NCI-H187 (cell line): ENCODE measurements around the gene DAPP1.
"Not testable (repeated sequence)": the region's sequence is repeated elsewhere in the genome, so short reads cannot be mapped to it uniquely, and the experiment has no call there.

Experiments
- DNase-seq, 2 experiments: peaks; one replicate each; lab custom pipeline; 2025; lab: John Stamatoyannopoulos, UW

The DAPP1 gene

DNA sequence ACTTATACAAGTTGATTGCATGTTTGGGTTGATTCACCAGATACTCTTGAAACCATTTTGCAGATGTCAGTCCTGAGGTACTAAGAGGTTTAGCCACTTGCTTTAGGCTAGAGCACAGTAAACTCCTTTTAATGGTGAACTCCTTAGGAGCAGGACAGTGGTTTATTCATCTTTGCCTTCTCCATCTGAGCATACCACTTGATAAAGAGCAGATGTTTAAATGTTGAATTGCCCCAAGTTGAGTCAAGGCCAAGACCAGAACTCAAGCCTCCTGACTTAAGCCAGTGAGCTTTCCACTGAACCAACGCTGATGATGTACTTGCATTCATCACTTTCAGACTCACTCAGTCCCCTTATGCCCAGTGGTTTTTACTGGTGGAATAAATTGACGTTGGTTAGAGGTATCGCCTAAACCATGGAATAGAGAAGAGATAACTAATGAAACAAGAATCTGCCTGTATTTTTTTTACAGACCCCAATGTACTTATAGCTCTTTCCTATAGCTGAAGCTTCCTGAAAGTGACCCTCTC is 7.5 kb downstream of the DAPP1 start:
- no peak for DNase-seq

DNA sequence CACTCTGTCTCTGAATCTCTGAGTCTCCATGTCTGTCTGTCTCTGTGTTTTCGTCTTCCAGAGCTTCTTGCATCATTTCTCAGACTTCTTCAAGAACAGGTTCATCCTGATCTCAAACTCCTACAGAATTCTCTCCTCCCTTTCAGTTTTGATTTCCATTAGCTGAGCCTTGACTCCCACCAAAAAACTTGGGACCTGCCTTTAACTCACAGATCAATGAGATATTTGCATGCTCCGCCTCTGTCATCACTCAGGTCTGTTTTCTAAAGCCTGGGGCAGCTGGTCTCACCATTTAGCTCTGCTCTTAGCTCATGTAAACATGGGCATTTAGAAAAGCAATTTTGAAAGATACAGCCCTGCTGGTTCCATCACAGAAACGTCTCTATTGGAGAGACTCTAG is 8.6 kb downstream of the DAPP1 start:
- DNase-seq = no peak

DNA sequence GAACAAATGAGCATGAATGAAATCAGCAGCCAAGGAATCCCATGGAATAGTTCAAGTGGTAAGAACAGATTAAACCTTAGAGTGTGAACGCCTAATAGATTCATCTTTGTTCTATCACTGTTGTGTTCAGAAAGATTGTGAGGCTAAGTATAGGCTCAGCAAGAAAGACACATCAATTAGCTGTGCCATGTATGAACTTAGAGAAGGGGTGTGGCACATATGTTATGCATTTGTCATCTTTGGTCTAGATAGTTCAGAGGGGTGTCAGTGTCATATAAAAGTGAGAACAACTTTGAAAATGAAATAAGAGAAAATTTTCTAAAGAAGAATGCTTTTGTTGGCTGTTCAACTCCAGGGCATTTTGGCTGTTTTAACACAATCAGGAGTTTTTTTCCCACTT is 9.4 kb downstream of the DAPP1 start:
- DNase-seq = no peak

DNA sequence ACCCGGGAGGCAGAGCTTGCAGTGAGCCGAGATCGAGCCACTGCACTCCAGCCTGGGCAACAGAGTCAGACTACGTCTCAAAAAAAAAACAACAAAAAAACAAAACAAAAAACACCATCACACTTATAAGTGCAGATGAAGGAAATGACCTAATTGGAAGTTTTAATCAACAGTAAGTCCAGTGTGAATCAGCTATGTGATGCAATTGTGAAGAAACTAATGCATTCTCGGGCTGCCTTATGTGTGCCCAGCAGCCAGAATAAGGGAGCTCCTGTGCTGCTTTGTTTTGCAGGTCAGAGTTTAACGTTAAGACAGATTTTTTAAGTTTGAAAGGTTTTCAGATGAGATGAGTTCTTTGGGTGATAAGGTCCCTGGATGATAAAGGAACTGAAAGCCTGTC is 10.8 kb downstream of the DAPP1 start:
- DNase-seq = no peak

DNA sequence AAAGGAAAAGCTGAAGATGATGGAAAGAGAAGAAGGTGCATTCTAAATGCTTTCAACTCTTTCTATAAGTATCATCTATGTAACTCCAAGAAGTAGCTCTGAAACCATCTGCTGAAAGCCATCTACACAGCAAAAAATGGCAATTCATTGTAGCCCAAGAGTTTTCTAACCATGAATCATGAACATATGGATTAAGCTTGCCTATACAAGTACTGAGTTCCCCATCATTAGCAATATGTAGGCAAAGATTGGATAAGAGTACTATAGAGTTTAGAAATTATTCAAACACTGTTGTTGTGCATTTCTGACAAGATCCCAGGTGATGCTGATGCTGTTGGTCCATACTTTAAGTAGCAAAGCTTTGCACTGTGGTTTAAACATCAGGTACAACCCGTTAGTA is 11.2 kb downstream of the DAPP1 start:
- no peak for DNase-seq

DNA sequence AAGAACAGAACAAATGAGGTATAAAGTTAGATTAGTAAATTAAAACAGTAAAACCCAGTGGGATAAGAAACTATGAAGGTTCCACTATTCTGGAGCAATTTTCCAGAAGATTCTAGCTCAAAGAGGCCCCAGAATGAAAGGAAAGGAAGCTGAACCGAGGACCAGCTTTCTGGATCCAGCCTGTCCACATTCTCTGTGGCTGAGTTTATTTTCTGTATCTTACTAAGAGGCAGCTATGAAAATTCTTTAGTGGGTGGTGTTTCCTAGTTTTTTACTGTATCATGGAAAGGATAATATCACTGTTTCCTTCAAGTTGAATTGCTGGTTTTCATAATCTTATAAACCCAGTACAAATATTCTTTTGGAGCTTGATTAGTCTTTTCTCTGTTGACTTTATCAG is 11.8 kb downstream of the DAPP1 start:
- no peak for DNase-seq

DNA sequence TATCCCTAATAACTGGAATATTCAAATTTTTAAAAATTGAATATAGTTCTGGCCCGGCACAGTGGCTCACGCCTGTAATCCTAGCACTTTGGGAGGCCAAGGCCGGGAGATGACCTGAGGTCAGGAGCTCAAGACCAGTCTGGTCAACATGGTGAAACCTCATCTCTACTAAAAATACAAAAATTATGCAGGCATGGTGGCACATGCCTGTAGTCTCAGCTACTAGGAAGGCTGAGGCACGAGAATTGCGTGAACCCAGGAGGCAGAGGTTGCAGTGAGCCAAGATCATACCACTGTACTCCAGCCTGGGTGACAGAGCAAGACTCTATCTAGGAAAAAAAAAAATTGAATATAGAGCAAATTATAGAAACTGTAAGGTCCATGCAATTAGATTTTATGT is 13.4 kb downstream of the DAPP1 start:
- not testable (repeated sequence) for DNase-seq

DNA sequence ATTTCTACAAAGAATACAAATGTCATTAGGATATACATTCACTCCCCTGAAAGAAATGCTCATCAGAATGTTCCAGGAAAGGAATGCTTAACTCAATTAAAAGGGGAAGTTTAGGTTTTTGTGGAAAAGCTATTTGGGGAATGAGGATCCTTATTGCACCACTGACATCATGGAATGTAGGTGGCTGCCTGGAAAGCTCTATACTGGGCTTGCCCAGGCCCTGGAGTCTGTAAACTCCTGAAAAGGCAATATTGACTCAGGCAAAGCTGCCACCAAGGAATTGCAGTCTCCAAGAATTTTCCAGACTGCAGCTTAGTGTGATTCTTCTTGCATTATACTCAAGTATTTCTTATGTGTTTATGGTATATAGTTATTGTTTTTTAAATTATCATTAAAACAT is 15.7 kb downstream of the DAPP1 start:
- DNase-seq = no peak

DNA sequence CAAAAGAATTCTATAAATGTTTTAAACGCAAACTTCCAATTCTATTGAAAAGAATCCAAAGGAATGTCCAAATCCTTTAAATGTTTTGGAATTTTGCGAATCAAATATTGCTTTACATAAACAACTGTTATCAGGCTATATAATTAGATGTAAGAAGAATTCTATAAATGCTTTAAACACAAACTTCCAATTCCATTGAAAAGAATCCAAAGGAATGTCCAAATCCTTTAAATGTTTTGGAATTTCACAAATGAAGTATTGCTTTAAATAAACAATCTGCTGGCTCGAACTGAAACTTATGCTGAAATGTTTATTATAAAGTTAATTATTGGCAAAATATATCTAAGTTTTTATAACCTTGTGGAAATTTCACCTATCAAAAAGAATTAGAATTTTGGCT is 16.1 kb downstream of the DAPP1 start:
- no peak for DNase-seq

DNA sequence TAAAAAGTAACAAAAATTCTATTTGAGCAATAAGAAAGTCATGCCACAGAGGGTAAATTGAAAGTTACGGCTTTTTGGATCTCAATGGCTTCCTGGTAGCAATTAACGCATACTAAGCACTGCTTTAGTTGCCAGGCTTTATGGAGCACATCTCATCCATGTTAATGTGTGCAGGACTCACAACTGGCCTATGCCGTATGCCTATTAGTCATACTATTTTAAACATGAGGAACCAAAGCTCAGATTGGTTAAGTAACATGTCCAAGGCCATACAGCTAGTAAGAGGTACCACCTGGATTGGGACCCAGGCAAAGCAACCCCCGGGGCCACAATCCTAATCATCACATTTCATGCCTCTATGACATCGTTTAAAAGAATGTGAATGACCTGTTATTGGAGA is 17.1 kb downstream of the DAPP1 start:
- no peak for DNase-seq

DNA sequence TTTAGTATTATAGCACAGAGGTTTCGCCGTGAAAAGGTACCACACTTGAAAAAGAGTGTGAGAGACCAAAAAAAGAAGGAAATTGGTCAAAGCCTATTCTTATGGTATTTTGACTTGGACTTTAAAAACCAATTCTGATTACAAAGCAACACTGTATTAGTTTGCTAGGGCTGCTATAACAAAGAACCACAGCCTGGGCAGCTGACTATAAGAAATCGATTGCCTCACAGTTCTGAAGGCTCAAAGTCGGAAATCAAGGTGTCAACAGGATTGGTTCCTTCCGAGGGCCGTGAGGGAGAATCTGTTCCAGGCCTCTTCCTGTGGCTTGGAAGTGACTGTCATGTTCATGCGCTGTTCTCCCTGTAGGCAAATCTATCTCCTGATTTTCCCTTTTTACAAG is 17.9 kb downstream of the DAPP1 start:
- DNase-seq = no peak

DNA sequence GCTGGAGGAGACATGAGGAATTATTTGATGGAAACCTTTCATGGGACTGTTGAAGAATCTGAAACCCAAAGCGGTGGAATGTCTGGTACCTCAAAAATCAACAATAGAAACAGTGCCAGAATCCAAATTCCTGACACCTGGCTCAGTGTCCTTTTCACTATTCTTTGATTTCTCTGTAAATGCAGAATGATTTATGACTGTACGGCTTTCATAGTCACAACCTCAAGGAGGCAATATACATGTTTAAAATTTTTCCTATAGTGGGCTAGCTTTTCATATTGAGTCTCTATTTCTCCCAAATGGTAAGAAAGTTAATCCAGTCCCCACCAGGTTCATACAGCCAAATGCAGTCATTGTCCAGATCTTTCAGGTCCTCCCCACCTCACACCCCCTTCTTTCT is 19.3 kb downstream of the DAPP1 start:
- no peak for DNase-seq

DNA sequence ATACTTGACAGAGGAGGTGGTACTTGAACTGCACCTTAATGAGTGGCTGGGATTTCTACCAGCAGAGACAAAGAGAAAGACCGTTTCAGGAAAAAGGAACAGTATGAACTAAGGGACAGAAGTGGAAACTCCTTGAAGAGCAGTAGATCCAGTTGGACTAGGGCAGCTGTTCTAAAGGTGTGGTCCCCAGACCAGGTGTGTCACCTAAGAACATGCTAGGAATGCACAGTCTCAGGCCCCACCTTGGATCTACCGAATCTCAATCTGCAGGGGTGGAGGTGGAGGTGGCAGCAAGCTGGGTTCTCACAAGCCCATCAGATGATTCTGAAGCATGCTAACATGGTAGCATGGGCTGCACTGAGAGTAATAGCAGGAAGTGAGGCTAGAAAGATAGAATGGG is 22.3 kb downstream of the DAPP1 start:
- no peak for DNase-seq

DNA sequence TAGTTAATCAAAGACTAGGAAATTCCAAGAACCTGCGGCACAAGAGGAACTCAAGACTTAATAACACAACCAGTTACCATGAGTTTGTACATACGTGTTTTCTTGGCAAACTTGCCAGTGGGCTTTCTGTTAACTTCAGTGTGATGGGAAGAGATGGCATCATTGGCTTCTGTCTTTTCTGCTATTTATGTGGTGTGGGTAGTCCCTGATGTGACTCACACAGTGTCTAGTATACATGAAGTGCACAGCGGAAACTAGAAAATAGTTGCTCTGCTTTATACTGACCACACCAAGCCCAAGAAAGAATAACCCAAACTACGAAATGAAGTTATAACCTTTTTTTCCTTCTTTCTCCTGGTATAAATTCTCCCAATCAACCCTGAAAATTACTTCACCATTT is 24.5 kb downstream of the DAPP1 start:
- no peak for DNase-seq

DNA sequence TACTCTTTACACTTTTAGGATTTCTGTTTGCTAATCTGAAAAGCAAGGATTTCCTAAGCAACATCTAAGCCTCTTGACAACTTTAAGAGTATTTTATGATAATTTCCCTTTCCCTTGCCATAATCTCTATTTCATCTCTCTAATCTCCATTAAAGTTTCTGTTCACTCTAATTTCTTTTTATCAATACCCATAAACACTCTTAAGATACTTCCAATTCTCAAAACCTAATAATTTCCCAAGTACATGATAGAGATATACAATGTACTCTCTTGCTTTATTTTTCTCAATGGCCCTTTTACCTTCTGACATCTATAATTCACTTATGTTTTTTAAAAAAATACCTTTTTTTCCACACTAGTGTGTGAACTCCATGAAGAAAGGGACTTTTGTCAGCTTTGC is 26.8 kb downstream of the DAPP1 start:
- DNase-seq = no peak

DNA sequence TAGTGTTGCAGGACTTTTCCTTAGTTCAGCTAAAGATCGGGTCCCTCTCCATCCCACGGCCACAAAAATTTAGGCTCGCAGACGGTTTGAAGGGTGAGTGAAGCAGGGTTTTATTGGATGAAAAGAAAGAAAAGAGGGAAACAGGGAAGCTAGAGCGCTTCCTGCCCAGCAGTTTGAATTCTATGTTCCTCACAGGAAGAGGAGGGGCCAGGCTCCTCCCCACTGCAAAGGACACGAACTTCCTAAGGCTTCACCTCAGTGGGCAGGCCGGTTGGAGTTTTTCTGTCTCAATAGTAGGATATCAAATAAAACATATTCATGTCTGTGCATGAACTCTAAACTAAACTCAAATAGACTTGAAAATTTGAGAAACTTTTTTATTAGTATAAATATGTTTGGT is 27.4 kb downstream of the DAPP1 start:
- no peak for DNase-seq

DNA sequence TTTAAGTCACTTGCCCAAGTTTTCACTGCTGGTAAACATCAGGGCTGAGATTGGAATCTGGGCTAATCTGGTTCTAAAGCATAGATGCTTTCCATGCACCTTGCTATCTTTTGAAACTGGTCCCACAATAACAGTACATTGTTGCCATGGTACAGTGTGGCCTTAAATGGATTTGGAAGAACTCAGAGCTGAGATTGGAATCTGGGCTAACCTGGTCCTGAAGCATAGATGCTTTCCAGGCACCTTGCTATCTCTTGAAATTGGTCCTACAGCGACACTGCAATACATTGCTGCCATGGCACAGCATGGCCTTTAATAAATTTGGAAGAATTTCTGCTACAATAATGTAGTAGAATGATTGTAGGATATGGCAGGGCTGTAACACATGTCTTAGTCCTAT is 28.6 kb downstream of the DAPP1 start:
- no peak for DNase-seq

DNA sequence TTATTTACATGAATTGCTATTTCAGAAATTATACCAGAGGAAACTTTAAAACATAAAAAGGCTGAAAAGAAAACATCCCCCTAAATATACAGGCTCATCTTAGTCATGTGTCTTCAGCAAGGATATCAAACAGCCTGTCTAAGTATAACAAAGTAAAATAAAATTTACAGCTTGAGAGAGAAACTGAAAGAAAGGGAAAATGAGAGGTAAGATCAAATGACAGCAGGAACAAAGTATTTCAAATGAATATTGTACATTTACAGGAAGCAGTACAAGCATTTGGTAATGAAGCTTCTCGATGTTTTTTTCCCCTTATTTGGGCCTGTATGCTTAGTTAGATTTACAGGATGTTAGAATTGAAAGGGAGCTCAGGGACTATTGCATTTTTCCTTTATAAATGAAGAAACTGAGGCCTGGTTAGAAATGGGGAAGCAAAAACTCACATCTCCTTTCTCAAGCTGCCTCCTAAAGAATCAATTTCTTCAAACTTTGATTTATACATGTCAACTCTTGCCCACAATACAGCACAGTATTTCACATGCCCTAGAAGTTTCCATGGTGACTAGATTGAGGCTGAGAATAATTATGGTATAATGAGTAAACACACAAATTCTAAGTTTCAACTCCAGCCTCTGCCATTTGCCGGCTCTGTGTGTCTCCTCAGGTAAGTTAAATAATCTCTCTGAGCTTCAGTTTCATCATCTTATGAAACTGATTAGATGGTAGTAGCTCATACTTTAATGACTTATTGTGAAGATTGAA is 29.3 kb downstream of the DAPP1 start:
- DNase-seq = no peak

DNA sequence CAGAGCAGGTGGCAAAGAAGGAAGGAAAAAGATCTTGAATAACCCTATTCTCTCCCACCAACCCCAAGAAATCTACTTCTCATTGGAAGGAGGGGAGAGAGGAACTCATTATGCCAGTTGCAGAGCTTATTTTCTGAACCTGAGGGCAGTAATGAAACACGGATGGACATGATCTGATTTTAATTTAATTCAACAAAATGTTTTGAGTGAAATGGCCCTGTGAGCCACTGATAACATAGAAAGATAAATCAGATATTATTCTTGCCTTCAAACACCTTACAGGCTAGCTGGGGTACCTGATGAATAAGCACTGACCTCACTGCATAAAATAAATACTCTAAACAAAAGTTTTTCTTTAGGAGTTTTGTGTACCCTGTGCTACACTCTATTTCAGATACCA is 30.3 kb downstream of the DAPP1 start:
- DNase-seq = no peak

DNA sequence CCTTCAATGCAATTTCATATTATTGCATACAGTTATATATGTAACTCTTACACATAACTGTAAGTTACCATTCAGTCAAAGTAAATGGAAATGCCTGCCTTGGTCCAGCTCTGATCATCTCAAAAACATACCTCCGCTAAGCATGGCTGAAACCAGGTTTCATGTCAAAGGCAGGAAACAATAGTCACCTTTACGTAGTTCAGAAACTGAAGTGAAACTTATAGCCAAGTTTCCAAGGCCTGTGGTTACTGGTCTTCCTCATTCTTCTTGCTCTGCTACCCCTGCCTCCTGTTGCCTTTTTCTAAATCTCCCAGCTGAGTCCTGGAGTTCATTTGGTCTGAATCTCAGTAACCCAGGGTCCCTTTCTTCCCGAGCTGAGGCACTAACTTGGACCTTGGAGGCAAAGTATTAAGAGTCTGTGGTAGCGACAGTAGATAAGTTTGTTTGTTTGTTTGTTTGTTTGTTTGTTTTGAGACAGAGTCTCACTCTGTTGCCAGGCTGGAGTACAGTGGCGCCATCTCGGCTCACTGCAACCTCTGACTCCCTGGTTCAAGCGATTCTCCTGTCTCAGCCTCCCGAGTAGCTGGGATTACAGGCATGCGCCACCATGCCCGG is 30.8 kb downstream of the DAPP1 start:
- DNase-seq = no peak

DNA sequence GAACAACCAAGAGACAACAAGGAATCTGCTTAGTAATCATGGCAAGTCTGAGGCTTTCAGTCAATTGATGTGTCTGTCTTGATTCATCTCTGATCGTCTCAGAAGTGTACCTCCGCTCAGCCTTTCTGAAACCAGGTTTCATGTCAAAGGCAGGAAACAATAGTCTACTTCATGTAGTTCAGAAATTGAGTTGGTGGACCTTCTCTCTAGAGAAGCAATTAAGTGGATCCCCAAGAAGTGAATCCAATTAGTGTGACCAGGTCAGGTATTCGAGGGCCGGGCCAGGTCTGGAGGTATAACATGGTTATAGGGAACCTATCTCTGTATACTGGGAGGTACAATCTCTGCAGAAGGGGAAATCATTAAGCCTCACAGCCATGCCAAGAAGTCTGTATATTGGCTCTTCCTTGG is 32.0 kb downstream of the DAPP1 start:
- no peak for DNase-seq

DNA sequence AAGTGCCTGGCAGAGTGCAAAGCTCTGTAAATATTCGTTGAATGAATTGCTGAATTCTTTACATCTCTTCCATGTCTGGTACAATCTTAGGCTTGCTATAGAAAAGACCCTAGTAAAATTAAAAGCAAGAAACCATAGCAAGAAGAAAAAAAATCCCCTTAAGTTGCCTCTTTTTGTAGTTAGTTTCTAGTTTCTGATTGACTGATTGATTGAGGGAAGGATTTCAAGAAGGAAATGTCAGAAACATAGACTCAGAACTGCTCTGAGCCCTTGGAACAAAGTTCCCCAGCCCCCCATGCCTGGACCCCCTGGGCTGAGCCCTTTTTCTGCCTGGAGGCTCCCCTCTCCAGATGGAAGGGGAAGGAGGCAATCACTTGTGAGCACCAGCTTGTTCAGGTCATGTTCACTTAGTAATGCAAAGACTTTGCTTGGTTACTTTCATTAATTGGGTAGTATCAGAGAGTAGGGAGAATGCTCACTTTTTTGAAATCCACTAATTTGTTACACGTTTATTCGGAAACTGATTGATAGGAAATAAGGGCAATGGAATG is 35.6 kb downstream of the DAPP1 start:
- DNase-seq = no peak

DNA sequence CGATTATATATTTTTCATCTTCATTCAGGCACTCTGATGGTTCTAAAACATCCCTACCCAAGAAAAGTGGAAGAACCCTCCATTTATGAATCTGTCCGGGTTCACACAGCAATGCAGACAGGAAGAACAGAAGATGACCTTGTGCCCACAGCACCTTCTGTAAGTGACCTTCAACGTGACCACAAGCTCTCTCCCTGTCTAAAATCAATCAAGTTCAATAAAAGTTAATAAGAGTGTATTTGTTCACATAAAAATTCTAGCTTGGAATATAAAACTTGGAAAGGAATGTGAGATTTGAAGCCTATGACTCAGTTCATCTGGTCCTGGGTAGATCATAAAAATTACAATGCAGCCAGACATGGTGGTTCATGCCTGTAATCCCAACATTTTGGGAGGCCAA is 36.6 kb downstream of the DAPP1 start:
- DNase-seq = no peak

DNA sequence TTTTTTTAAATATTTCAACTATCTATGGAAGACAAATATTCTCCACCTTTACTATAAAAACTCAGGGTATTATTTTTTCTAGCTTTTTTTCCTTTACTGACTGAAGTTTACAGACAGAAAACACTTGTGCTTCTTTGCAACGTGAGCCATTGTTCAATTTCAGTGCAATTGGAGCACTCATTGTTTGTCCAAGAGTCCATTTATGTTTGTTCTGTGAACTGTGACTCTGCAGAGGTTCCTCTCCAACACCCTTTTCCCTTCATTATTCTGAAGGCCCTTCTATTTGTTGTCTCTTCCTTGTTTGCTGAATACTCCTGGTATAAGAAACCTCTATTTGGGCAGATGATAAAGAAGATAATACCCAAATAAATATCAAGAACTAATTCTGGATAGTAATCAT is 37.4 kb downstream of the DAPP1 start:
- DNase-seq = no peak
